Central memory CD4-positive, alpha-beta T cell (primary cell): ENCODE results near the gene RPS6KA2.
"Not testable (repeated sequence)": the region's sequence is repeated elsewhere in the genome, so short reads cannot be mapped to it uniquely, and the experiment has no call there.

ENCODE experiments used
- DNase-seq: peaks from one replicate; pipeline ENCODE4 v3.0.0; 2022

Gene RPS6KA2

DNA sequence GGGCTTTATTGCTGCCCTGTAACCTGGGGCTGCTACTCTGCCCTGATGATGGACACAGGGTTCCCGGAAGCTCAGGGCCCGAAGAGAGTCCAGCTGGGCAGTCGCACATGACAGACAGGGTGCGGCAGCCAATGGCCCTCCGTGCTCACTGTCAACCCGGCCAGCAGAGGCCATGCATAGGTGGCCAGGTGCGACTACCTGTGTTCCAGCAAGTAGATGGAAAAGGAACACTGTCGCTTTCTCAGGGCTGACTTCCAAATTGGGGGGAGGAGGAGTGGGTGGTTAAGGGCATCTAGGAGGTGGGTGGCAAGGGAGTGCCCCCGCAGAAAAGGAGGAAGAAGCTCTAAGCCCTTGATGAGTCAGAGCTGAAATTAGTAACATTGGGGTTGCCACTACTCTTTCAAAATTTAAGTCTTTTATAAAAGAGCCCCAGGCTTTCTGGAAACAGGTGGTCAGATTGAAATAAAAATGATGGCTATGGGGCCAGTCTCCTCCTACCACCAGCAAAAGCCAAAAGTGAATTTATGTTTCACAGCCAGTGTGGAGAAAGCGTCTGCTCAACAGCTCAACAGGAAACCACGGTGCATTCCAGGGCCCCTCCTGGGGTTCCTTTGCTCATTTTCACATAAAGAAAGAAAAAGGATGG lies 38.2 kb downstream of the RPS6KA2 start:
- DNase-seq = no peak

DNA sequence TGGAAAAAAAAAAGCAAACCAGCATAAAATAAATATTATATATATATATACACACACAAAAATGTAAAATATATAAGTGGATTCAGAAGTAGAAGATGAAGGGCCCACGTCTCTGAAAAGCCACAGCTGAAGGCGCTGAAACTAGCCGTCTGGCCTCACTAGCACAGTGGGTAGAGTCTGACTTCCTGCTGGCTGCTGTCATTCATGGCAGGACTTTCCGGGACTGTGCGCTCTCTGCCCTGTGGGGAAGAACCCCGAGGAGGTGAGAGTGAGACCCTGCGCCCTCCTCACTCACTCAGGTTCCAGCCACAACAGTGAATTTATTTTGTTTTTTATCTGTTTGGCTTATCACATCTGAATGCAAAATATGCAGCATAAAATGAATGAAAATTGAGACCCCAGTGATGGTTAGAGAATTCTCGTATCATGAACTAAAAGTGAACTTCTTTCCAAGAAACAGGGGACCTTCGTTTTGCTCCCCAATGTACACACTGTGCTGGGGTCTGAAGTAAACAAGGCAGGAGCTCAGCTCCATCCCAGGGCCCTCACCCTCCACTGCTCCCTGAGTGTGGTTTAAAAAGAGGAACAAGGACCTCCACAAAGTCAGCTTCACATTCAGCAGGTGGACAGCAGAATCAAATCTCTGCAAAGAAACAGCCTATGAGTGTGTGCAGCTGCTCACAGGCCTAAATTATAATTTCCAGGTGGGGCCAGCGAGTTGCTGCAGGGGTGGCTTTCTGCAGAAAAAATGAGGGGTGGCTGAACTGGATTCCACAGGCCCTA lies 39.2 kb downstream of the RPS6KA2 start:
- DNase-seq = no peak

DNA sequence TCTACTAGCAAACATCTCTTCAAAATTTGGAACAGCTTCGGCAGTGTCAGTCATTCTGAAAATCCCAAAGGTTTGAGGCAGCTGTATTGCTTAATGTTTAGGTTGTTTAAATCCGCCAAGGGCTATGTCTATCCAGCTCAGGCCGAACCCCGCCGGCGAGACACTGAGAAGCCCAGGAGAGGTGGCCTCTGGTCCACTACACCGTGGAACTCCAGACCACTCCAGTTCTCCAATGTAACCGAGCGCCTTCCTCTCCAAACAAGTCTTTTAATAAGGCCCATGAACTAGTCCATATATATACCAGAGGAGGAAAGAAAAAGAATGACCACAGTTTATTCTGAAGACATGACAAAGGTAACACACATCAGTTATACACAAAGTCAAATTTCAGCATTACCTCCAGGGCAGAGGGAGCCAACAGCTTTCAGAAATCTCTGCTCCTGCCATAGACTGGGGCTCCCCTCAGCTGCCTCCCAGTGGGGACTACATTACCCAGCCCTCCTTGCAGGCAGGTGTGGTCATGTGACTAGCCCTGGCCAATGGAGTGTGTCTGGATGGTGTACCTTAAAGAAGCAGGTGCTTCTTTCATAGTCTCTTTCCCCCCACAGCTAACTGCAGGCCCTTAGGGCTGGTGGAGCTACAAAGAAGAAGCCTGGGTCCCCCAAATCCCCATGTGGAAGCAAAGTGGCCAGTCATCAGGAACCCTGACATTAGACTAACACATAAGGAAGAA lies 40.5 kb downstream of the RPS6KA2 start, which contains the start of gene RAMACL:
Gene RAMACL (minus strand): TSS at position 255 of the 733 bp plus-strand sequence. CDS start 201 bp downstream, at position 54.
- DNase-seq = peak; percentile 39

DNA sequence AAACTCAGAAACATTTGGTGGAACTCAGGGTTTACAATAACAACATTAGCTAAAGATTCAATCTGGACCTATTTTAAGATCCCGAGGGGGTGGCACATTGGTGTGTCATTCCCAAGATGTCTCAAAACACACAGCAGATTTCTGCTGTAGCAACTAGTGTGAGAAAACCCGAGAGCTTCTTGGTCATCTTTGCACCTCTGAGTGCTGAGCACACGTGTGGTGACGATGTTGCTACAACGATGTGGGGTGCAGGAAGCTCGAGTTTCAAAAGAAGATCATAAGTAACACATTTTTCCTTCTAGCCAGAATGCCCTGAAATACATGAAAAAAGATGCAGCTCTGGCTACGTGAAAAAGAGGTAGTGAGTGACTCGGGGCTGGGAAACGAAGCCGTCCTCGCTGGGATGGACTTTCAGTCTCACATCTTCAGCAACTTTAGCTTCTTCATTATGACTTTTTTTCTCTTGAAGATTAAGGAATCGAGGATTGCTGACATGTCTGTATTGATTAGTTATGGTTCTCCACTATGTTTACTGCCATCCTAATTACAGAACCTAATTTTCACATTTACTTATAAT lies 42.1 kb downstream of the RPS6KA2 start:
- no peak for DNase-seq

DNA sequence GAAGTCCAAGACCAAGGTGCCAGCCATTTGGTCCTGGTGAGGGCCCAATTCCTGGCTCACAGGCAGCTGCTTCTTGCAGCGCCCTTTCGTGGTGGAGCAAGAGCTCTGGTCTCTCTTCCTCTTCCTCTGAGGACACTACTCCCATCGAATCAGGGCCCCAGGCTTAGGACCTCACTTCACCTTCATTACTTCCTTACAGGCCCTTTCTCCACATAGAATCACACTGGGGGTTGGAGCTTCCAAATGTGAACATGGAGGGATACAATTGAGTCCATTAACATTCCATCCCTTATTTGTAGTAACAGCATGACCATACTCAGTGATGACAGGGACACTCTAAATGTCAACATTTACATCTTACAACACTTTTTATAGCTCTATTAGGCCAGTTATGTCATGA lies 42.9 kb downstream of the RPS6KA2 start:
- no peak for DNase-seq

DNA sequence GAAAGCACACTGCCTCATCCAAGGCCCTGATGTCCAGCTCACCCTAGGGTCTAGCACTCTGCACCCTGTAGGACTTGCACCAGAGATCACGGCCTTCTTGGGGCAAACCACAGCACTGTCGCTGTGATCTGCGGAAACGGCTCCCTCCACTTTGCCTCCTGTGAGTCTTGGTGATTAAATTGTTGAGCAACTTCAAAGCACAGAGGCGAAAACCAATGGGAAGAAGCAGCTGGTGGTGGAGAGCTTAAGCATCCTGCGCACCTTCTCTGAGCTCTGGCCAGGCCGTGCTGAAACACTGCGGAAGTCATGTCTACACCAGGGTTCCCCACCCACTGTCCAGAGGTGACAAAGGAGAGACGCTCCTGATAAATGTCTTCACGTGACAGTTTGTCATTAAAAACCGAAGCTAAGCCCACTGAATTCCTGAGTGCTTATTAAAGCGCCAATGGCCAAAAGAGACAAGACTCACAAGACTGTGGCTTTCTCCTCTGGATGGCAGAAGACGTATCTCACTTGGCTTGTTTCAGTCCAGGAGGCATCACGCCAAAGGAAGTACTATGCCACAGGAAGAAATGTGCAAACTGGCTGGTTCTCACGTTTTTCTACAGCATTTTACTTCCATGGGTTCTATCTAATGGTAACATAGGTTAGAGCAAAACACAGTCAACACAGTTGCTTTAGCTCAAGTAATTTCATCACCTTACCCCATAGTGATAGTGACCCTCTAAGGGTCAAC lies 43.7 kb downstream of the RPS6KA2 start:
- no peak for DNase-seq

DNA sequence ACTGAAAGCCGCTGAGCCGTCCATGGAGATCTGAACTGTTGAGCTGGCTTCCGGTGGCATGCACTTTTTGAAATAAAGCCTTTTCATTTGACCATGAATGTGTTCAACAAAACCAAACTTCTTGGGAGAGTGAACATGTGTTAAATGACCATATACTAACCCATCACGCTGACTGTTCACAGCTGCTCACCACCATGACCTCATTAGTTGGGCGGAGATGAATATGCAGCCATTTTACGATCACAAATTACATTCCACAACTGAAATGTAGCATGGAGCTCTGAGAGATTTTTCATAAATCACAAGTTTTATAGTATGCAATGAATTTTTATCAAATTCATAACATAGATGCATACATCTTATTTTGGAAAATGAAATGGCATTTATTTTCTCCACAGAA lies 44.8 kb downstream of the RPS6KA2 start:
- no peak for DNase-seq

DNA sequence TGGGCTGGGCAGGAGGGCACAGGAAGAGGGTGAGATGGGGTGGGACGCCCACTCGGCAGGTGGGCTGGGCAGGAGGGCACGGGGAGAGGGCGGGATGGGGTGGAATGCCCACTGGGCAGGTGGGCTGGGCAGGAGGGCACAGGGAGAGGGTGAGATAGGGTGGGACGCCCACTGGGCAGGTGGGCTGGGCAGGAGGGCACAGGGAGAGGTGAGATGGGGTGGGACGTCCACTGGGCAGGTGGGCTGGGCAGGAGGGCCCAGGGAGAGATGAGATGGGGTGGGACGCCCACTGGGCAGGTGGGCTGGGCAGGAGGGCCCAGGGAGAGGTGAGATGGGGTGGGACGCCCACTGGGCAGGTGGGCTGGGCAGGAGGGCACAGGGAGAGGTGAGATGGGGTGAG lies 45.2 kb downstream of the RPS6KA2 start:
- DNase-seq = not testable (repeated sequence)

DNA sequence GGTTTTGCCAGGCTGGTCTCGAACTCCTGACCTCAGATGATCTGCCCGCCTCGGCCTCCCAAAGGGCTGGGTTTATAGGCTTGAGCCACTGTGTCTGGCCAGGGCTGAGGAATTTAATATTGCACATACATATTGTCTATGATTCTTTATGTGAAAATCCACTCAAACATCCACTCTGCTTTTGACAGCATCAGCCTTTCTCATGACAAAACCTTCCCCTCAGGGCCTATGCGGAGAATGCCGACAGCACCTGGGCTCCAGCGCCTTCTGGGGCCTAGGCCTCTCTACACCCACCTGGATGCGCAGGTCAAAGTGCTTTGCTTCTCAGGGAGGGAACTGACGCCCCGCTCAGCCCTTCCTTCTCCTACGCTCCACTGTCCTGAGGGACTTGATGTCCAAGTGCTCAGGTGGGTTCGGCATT lies 46.0 kb downstream of the RPS6KA2 start:
- no peak for DNase-seq

DNA sequence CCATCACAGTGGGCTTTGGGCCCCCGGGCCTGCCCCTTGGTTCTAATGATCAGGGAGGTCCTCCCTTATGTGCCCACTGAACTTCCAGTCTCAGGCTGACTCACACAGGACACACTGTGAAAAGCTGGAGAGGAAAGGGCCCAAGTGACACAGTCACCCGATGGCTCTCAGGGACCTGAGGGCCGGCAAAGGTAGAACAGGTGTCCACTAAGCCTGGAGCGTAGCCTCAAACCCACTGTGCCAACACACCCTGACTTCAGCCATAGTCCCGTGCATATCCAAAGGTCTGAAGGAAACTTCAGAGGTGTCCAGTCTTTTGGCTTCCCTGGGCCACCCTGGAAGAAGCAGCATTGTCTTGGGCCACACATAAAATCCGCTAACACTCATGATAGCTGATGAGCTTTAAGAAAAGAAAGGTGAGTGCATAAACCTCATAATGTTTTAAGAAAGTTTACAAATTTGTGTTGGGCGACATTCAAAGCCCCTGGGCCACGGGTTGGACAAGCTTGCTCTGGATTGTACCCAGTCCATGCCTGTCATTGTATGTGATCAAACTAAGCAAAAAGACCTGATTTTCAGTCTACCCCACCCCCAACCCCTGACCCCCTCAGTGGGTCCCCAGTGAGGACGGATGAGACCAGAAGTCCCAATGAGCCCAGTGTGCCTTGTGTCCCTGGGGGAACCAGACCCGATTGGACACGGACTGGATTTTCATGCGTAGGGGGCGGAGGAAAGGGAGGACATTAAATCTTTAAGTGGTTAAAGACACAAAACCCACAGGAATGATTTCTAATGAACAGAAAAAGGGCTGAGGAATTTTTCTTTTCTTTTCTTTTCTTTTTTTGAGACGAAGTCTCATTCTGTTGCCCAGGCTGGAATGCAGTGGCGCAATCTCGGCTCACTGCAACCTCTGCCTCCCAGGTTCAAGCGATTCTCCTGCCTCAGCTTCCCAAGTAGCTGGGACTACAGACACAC lies 46.7 kb downstream of the RPS6KA2 start:
- no peak for DNase-seq

DNA sequence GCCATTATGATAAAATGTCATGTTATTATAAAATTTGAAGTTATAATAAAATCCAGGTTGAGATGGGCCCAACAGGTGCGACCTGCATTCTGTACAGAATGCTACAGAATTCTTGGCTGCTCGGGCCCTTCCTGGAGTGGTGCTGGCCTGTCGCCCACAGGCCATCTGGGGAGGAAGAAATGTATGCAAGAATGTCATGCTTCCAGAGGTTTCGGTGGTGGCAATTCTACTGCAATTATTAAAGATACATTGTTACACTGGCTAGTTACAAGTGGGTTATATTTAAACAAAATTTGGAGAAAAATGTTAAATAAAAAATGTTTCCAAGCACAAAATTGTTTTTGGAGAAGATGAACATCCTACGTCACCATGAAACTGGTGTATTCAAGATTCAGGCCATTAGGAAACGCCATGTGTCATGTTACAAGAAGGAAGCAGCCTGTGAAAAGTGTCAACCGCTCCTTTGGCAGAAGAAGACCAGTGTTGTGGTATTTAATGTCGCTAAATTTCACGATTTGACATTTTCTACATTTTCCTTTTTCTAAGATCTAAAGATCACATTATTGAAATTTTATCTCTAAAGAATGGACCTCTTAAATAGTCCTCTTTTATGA lies 47.7 kb downstream of the RPS6KA2 start:
- no peak for DNase-seq

DNA sequence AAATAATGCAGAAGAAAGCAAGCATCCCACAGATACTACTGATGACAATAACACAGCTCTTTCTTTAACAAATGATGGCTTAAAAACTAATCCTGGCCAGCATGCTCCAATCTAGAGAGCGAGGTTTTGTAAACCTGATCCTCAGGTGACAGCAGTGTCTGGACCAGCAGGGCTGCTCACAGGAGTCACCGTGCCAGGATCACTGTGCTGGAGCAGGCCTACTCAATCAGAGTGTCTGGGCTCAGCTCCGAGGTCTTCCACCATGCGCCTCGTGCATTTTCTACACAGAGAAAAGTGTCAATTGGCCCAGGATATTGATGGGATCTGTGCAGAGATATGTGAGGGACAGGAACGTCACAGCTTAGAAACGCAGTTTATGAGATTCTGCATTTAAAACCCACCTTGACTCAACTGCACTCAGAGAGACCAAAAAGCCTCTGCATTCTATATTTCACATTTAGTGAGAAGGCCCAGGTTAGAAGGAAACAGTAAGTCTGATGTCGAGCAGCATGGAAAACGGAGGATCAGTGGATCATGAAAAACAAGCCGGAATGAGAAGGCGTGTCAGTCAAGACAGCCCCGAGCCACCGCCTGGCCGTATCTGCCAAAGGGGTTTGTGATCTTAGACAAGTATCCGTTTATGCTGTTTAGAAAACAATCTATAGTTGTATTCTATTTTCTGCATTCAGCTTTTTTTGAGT lies 48.4 kb downstream of the RPS6KA2 start:
- no peak for DNase-seq

DNA sequence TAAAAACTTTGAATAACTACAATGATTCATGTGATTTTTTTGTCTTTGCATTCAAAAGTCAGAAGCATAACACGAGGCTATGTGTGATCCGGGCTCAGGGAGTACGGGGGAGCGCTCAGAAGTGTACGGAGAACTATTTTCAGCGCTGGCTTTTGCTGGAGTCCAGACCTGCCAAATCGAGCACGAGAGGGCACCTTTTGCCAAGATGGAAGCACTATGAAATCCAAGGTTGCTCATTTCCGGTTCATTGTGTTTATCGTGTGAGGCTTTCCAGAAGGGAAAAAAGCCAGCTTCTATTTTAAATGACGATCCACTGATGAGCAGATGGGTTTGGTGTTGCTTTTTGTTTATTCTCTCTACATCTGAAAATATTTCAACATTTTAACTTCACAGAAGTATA lies 51.8 kb downstream of the RPS6KA2 start:
- no peak for DNase-seq

DNA sequence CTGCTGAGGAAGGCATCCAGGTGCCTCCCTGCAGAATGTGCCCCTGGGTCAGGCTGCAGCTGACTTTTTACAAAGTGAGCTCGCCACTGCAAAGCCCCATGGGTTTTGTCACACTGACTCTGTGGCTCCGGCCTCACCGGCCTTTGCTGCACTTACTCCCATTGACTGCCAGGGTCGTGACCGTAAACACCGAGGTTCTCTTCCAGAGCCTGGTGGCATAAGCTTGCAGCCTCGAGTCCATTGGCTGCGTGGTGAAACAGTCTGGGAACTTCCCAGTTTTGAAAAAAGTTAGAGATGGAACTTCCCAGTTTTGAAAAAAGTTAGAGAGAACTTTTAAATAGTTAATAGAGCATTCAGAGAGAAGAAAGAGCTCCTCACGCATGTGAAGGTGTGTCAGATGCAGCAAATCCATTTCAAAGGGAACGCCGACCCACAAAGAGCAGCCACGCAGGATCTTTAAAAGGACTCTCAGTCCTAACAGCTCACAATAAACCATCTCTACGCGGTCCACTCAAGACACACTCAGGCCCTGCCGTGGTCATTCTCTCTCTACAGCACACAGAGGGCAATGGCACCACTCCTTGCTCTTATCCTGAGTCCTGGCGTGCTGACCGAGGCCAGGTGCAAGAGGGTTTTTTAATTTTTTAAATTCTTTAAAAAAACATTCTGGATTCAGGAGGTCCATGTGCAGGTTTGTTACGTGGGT lies 53.4 kb downstream of the RPS6KA2 start:
- no peak for DNase-seq

DNA sequence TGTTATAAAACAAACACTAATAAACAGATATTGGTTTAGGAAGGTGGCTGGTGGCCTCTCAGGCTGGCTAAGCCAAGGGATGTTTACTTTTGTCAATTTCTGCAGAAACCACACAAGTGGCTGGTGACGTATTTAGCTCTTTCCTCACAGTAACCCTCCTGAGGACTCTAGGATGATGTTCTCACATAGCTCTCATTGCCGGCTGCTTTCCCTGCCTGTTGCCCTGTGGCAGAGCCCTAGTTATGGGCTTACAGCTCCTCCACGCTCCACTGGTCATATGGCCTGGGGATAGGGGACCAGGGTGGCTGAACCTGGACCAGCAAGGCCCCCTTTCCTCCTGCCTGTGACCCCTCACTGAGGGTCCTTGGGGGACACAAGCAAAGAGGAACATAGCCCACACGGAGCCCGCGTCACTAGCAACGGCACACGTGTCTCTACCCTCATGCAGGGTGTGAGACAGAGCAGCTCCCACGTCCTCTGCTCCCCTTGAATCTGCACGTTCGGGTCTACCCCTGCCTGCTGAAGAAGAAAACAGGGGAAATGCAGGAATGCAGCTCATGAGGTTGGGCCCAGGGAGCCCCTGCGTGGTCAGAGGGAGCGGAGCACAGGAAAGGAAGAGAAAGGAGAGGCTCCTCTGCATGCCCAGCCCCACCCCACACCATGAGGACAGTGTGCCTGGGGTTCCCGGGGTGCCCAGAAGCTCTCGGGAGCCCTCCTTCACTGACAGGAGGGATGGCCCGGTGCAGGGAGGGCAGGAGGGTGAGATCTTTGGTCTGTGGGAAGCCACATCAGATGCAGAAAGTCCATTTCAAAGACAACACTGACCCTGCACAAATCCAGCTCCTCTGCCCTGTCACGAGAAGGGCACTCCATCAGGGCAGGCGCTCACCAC lies 54.4 kb downstream of the RPS6KA2 start:
- no peak for DNase-seq

DNA sequence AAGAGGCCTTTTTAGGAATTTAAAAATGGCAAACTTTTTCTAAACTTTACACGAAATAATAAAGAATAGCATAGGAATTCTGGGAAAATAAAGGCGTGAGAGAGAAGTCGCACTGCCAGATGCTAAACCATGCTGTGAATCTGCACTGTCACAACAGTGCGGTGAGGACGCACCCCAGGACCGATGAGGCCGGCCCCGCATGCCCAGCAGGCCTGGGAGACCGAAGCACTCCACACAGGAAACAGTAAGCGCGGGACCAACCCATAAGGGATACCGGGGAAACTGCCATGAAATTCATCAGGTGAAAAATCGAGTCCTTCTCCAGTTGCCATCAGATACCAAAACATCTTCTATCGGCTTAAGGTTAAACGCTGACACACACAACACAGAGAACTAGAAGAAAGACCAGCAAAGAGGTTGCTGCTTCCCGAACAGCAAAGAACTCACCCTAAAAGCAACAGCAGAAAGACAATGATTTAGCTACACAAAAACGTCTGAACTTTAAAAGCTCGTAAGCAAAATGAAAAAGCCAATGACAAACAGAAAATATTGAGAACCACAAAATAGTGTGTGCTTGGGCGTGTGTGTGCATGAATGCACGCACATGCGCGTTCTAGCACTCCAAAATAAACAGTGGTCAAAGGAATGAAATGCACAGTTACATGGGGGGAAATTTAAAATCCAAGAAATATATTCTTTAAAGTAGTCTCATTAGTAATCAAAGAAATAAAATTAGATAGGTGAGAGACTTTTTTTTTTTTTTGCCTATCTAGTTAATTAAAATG lies 55.9 kb downstream of the RPS6KA2 start:
- no peak for DNase-seq

DNA sequence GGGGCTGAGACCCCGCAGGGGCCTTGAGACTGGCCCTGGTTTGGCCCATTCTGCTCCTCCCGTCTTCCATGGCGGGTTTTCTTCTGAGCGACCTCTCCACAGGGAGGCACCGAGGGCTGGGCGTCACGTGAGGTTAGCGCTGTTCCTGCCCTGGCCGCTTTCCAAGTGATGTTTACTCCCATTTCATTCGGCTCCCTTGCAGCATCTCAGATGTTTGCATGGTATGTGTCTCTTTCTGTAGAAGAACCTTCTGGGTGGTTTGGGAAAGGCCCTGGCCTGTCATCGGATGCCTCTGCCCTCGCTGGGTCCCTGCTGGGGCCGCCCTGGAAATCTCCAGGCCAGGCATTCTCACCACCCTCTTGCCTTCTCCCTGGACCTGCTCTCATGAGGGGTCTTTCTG lies 57.8 kb downstream of the RPS6KA2 start:
- no peak for DNase-seq

DNA sequence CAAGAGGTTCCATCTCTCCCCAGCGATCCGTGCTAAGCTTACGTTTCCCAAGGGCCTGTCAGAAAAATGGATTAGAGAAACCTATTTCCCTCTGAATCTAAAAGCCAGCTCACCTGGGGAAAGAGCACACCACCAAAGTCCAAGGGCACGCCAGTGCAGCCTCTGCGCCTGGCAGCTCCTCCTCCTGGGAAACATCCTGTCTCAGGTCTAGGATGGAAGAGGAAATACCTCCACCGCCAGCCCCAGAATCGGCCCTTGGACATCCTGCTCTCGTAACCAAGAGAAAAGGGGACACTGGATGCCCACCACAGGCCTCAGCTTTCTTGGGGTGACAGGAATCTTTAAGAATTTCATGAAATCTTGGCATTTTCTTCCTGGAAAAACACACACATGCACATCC lies 59.2 kb downstream of the RPS6KA2 start:
- DNase-seq = no peak
